SK-N-SH (cell line): ENCODE data around the gene ZNF81. TPM values are rescaled to one million over a fixed set of nuclear protein-coding genes. Genes with fewer than 3 reads are reported as not detected.
"Not testable (repeated sequence)": the region's sequence is repeated elsewhere in the genome, so short reads cannot be mapped to it uniquely, and the experiment has no call there.

ENCODE experiments used
- CTCF ChIA-PET: fragments of 300-600, 350-600 bp; formaldehyde crosslinking; extraction: SDS; loops from one replicate; lab custom pipeline; 2021; lab: Yijun Ruan, JAX
- POLR2A ChIA-PET: fragments of 350-600 bp; sonication (Branson Sonifier 250); formaldehyde crosslinking; extraction: SDS; loops from one replicate; lab custom pipeline; 2020; ENCODE audit warnings: antibody characterized with exemption, inconsistent platforms; lab: Yijun Ruan, JAX
- DNase-seq: peaks from one replicate; pipeline ENCODE4 v3.0.0; 2012
- H2AFZ ChIP-seq: fragments of 200-600 bp; sonication (generic); 2 replicates; pipeline ENCODE4 v1.8.1; 2016; ENCODE audit warnings: antibody characterized with exemption, mild to moderate bottlenecking, low read depth
- H3F3A ChIP-seq: fragments of 200-600 bp; sonication (generic); replicated peaks from 2 replicates; pipeline ENCODE3; 2016; ENCODE audit warnings: antibody characterized with exemption, mild to moderate bottlenecking; ENCODE audit not compliant: insufficient read depth
- H3K27ac ChIP-seq, 2 experiments: fragments of 200-500 bp in 1 of 2; fragments of 200-600 bp in 1 of 2; sonication (Bioruptor generic) in 1 of 2; sonication (generic), shearing (Covaris generic) in 1 of 2; 2 replicates each; pipeline versions ENCODE4 v1.5.1 to v1.6.1; 2014 to 2016; ENCODE audit warnings: low read depth in 2 of 2, inconsistent platforms in 1 of 2, low read length in 1 of 2, mild to moderate bottlenecking in 1 of 2, mixed read lengths in 1 of 2
- H3K27me3 ChIP-seq: fragments of 200-600 bp; sonication (generic), shearing (Covaris generic); 2 replicates; pipeline ENCODE4 v1.6.1; 2016; ENCODE audit warnings: mixed run types; ENCODE audit not compliant: insufficient read depth
- H3K36me3 ChIP-seq, 2 experiments: fragments of 200-500 bp in 1 of 2; fragments of 200-600 bp in 1 of 2; sonication (Bioruptor generic) in 1 of 2; sonication (generic) in 1 of 2; replicated peaks in 1 of 2; 2 replicates each; pipeline versions ENCODE3 to v1.5.1; 2014 to 2016; ENCODE audit warnings: low read length in 1 of 2, mild to moderate bottlenecking in 1 of 2; ENCODE audit not compliant: insufficient read depth in 2 of 2, control insufficient read depth in 1 of 2
- H3K4me1 ChIP-seq, 2 experiments: fragments of 200-500 bp in 1 of 2; fragments of 200-600 bp in 1 of 2; sonication (Bioruptor generic) in 1 of 2; sonication (generic), shearing (Covaris generic) in 1 of 2; 2 replicates each; pipeline versions ENCODE4 v1.5.1 to v1.6.1; 2014 to 2016; ENCODE audit warnings: low read depth in 1 of 2, low read length in 1 of 2, mixed run types in 1 of 2; ENCODE audit not compliant: insufficient read depth in 2 of 2, control insufficient read depth in 1 of 2
- H3K4me2 ChIP-seq: fragments of 200-600 bp; sonication (generic), shearing (Covaris generic); 2 replicates; pipeline ENCODE4 v1.6.1; 2017; ENCODE audit warnings: mixed run types
- H3K4me3 ChIP-seq, 2 experiments: fragments of 200-500 bp in 1 of 2; fragments of 200-600 bp in 1 of 2; sonication (Bioruptor generic) in 1 of 2; sonication (generic), shearing (Covaris generic) in 1 of 2; 2 replicates each; pipeline versions ENCODE4 v1.5.1 to v1.8.1; 2014 to 2016; ENCODE audit warnings: low read depth in 2 of 2, inconsistent platforms in 1 of 2, low read length in 1 of 2, mild to moderate bottlenecking in 1 of 2, mixed read lengths in 1 of 2, moderate library complexity in 1 of 2
- H3K79me2 ChIP-seq: fragments of 200-600 bp; sonication (generic); 2 replicates; pipeline ENCODE4 v1.8.1; 2017; ENCODE audit warnings: mild to moderate bottlenecking; ENCODE audit not compliant: insufficient read depth
- H3K9ac ChIP-seq: fragments of 200-600 bp; sonication (generic); 2 replicates; pipeline ENCODE4 v1.6.1; 2017; ENCODE audit warnings: mixed run types
- H3K9me2 ChIP-seq: fragments of 200-600 bp; sonication (generic); 2 replicates; pipeline ENCODE4 v1.6.1; 2017; ENCODE audit warnings: mixed run types
- H3K9me3 ChIP-seq: fragments of 200-600 bp; sonication (generic); 2 replicates; pipeline ENCODE4 v1.6.1; 2017; ENCODE audit warnings: mixed run types, mild to moderate bottlenecking, moderate library complexity
- H4K20me1 ChIP-seq: fragments of 200-600 bp; sonication (generic); 2 replicates; pipeline ENCODE4 v1.6.1; 2017; ENCODE audit warnings: mild to moderate bottlenecking, mixed run types; ENCODE audit not compliant: insufficient read depth
- FOXM1 ChIP-seq: IDR thresholded peaks from 2 replicates; pipeline ENCODE4 v1.4.0; 2012; ENCODE audit warnings: low read depth, mild to moderate bottlenecking
- MAX ChIP-seq: IDR thresholded peaks from 2 replicates; pipeline ENCODE4 v1.4.0; 2012; ENCODE audit warnings: low read depth
- MEF2A ChIP-seq: IDR thresholded peaks from 2 replicates; pipeline ENCODE4 v1.4.0; 2012; ENCODE audit warnings: low read depth, borderline replicate concordance
- MXI1 ChIP-seq: IDR thresholded peaks from 2 replicates; pipeline ENCODE4 v1.6.1; 2012; ENCODE audit warnings: mild to moderate bottlenecking, low read depth, low read length, improper control_type of control experiment
- PBX3 ChIP-seq: IDR thresholded peaks from 2 replicates; pipeline ENCODE4; 2012
- RAD21 ChIP-seq: IDR thresholded peaks from 2 replicates; pipeline ENCODE4 v1.6.1; 2012; ENCODE audit warnings: mild to moderate bottlenecking, low read length
- RCOR1 ChIP-seq: fragments of 150-350 bp; IDR thresholded peaks from 2 replicates; pipeline ENCODE4 v1.6.1; 2017; ENCODE audit warnings: antibody characterized with exemption, low read length
- SMC3 ChIP-seq: IDR thresholded peaks from 2 replicates; pipeline ENCODE4 v1.6.1; 2012; ENCODE audit warnings: low read depth, low read length, improper control_type of control experiment
- TAF1 ChIP-seq: IDR thresholded peaks from 2 replicates; pipeline ENCODE4 v1.6.1; 2012; ENCODE audit warnings: low read depth, mild to moderate bottlenecking, low read length, moderate library complexity, borderline replicate concordance
- TEAD4 ChIP-seq: IDR thresholded peaks from 2 replicates; pipeline ENCODE4 v1.4.0; 2012; ENCODE audit warnings: mild to moderate bottlenecking, borderline replicate concordance; ENCODE audit not compliant: insufficient read depth
- WGBS: methylation state at CpG from one replicate; pipeline ENCODE4 v1.1.6; 2017; ENCODE audit warnings: low lambda C conversion rate; 5-methylcytosine and 5-hydroxymethylcytosine counted together
- polyA plus RNA-seq, 3 experiments: library from polyadenylated mRNA; depleted of rRNA; stranded (reverse); fragments of >200 nt; gene quantifications; 2 replicates each; pipeline ENCODE4 v1.2.3, GENCODE V29; 2012

The ZNF81 gene
- polyA plus RNA-seq, 1 of the 3 experiments (the other 2 are of a cell fraction), result 3.5 TPM

DNA sequence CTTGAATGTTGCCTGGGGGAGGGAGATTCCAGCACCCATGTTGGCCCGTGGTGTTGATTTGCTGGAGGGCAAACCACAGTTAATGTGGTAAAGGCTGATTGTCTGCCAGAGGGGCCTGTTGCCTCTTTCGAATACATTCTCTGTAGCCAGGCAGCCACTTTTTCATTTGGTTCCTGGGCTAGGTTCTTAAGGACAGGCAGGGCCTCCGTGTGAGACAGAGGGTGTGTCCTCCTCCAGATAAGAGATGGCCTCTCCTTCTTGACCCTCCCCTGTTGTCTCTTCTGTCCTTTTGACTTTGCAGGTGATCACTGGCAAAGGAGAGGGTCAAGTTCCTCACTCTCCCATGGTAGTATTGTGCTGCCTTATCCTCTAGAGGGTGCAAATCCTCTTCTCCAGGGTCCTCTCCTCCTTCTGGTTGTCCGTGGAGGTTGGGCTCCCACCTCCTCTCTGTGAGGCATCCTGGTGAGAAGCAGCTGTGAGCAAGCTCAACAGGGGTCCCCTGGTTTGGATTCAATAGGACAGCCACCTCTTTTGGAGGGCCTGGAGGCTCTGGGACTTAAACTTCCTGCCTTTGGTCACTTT is 122.2 kb downstream of the ZNF81 start:
- no peak overlapping the region for H3K9ac ChIP-seq
- H3K27ac ChIP-seq, result no peak overlapping the region
- H3K4me1 ChIP-seq, result no peaks in the 10 kb centered on the region
- no peaks in the 10 kb centered on the region for H3K9me3 ChIP-seq
- H3K27me3 ChIP-seq, result no peaks in the 10 kb centered on the region; the same call in 1 of the 2 replicates
- H4K20me1 ChIP-seq, result no peaks in the 10 kb centered on the region
- CTCF ChIA-PET, result interaction anchor here (0.6 to 2.3 kb wide), 5 partner anchors 11 to 105 kb away, joined by 3 to 10 read pairs (median 6); no protein-coding TSS in a partner anchor
- 27% methylated on average over 4 of the region's 4 CpGs for WGBS
- H3K79me2 ChIP-seq, result no peaks in the 10 kb centered on the region
- H3F3A ChIP-seq, result no peaks in the 10 kb centered on the region
- no peaks in the 10 kb centered on the region for H3K9me2 ChIP-seq
- no peaks in the 10 kb centered on the region for H3K36me3 ChIP-seq
- no peak overlapping the region for H3K4me2 ChIP-seq
- no peak overlapping the region for H3K4me3 ChIP-seq
- peak; percentile 29; the same call in 1 of the 2 replicates for TF ChIP-seq SMC3
- no peak for TF ChIP-seq MAX
- peak; percentile 47 for TF ChIP-seq RAD21
- no peak for TF ChIP-seq PBX3
- TF ChIP-seq FOXM1, result no peak
- DNase-seq, result peak; percentile 36
- no peak overlapping the region for H2AFZ ChIP-seq
- POLR2A ChIA-PET, result no interaction called here

GRCh38 chrX:47960406-47960805 is 123.7 kb downstream of the ZNF81 start:
- no peaks in the 10 kb centered on the region for H3K9me2 ChIP-seq
- ChIA-PET POLR2A (no interaction called here), CTCF (interaction anchor here (0.6 kb wide), 1 partner anchor 81 kb away, joined by 3 read pairs; no protein-coding TSS in a partner anchor)

GRCh38 chrX:47961830-47962229 is 125.1 kb downstream of the ZNF81 start:
- H3K9ac ChIP-seq, H3K9me2 ChIP-seq, H3K79me2 ChIP-seq, POLR2A ChIA-PET, H3K4me3 ChIP-seq, H3K36me3 ChIP-seq, H3K4me1 ChIP-seq, H3K4me2 ChIP-seq, H3F3A ChIP-seq, H2AFZ ChIP-seq, H3K27me3 ChIP-seq, DNase-seq, H3K9me3 ChIP-seq, H3K27ac ChIP-seq, H4K20me1 ChIP-seq, CTCF ChIA-PET: not testable (repeated sequence)
- 11% methylated on average over 6 of the region's 6 CpGs for WGBS

More at GRCh38 chrX:47960406-47960805, 123.7 kb downstream of the ZNF81 start:
- no peak overlapping the region for H3K4me3 ChIP-seq
- H3K9ac ChIP-seq, result no peak overlapping the region
- H4K20me1 ChIP-seq, result no peaks in the 10 kb centered on the region
- no peaks in the 10 kb centered on the region; the same call in 1 of the 2 replicates for H3K27me3 ChIP-seq
- TF ChIP-seq TAF1 (no peak), RCOR1 (no peak), MEF2A (no peak), MXI1 (no peak), TEAD4 (no peak)
- no peak for DNase-seq
- no peaks in the 10 kb centered on the region for H3K4me1 ChIP-seq
- no peaks in the 10 kb centered on the region for H3K36me3 ChIP-seq
- H2AFZ ChIP-seq, result no peak overlapping the region
- no peak overlapping the region for H3K27ac ChIP-seq
- no peaks in the 10 kb centered on the region for H3K9me3 ChIP-seq
- H3K4me2 ChIP-seq, result no peak overlapping the region
- H3K79me2 ChIP-seq, result no peaks in the 10 kb centered on the region
- no peaks in the 10 kb centered on the region for H3F3A ChIP-seq
- 17% methylated on average over 2 of the region's 2 CpGs for whole genome bisulfite sequencing

DNA sequence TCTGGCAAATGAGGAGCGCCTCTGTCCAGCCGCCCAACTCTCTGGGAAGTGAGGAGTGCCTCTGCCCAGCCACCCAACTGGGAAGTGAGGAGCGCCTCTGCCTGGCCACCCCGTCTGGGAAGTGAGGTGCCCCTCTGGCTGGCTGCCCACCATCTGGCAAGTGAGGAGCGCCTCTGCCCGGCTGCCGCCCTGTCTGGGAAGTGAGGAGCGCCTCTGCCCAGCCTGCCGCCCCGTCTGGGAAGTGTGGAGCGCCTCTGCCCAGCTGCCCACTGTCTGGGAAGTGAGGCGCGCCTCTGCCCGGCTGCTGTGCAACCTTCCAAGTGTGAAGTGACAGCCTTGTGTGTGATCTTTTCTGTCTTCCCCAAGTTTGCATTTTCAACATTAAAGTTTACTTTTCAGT is 128.8 kb downstream of the ZNF81 start:
- H3K79me2 ChIP-seq, H4K20me1 ChIP-seq, POLR2A ChIA-PET, CTCF ChIA-PET, H3F3A ChIP-seq, DNase-seq, H3K9me2 ChIP-seq, H3K36me3 ChIP-seq, H3K9me3 ChIP-seq, H3K27ac ChIP-seq, H3K4me1 ChIP-seq, H3K9ac ChIP-seq, H2AFZ ChIP-seq, H3K4me3 ChIP-seq, H3K27me3 ChIP-seq, H3K4me2 ChIP-seq: not testable (repeated sequence)
- 33% methylated on average over 8 of the region's 14 CpGs for WGBS
